Measurements from ENCODE around the gene COL11A2. TPM values are rescaled to one million over a fixed set of nuclear protein-coding genes. Genes with fewer than 3 reads are reported as not detected.

The COL11A2 gene
- total and polyA plus RNA-seq, 2 of the 13 experiments (the other 11 are each of a cell fraction or from before 2014, with no cell fraction given) = 0.55 TPM

DNA sequence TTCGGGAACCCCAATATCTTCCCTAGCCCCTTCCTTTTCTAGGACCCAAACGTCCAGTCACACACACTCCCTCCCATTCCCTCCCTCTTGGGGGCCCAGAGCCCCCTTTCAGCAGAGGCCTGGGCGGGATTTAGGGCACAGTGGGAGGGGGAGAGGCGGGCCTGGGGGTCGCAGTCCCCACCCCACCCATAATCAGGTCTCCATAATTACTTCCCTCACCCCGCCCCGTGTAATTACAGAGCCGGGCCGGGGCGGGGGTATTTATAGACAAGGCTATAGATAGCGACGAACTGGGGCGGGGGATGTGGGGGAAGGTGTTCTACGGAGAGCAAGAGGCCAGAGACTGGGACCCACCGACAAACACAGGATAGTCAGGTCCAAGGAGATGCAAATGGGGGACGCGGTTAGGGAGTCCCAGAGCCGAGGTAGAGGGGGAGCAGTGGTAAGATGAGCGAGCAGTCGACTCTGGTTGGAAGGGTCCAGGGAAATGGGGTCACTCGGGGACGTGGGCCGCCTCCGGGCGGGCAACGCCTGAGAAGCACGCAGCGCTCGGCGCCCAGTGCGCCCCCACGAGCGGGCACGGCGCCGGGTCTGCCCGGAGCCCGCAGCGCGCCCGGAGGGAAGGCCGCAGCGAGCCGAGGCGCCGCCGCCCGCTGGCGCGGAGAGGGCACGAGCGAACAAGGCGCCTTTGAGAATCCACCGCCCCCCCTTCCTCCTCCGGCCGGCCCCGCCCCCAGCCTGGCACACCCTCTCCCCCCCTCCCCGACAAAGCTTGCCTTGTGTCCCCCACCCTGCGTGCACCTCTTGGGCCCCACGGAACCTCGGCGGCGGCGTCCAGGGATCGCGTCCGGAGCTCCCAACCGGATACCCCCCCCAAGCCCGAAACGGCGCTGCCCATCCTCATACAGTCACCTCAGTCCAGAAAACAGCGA, 670 bp upstream of the COL11A2 start:
- Histone ChIP-seq H3K9ac (ENCODE audit: insufficient read depth, low read depth, low read length) (no peak overlapping the region), H3K4me3 (replicated peaks in 1 of 3; ENCODE audit: insufficient read depth in 1 of 3, low read depth in 2 of 3, low read length in 3 of 3) (no peak overlapping the region), H3K27ac (ENCODE audit: extremely low read length, insufficient read depth, low read length) (no peak overlapping the region), H4K20me1 (ENCODE audit: insufficient read depth, low read length) (peaks cover 11% of the 10 kb centered on the region), H3K36me3 (replicated peaks in 1 of 2; ENCODE audit: control insufficient read depth in 1 of 2, insufficient read depth in 2 of 2, low read length in 2 of 2) (peaks cover 19 to 34% of the 10 kb centered on the region in 2 experiments), H2AFZ (ENCODE audit: low read length) (no peak overlapping the region), H3K4me2 (ENCODE audit: low read depth, low read length) (no peak overlapping the region), H3K79me2 (ENCODE audit: insufficient read depth, low read length) (no peaks in the 10 kb centered on the region), H3K4me1 (ENCODE audit: insufficient read depth, low read length) (peaks cover 45% of the 10 kb centered on the region), H3K27me3 (ENCODE audit: control insufficient read depth in 1 of 2, insufficient read depth in 2 of 2, low read length in 2 of 2) (peaks cover 0 to 15% of the 10 kb centered on the region in 2 experiments; a peak in 1 of 5 replicates), H3K9me3 (ENCODE audit: low read length) (no peaks in the 10 kb centered on the region)
- WGBS (ENCODE audit: low lambda C conversion rate) = 92% methylated on average over 70 of the region's 72 CpGs
- ATAC-seq = no peak
- BruUV-seq (replicated peaks) = no TSS peak
- DNase-seq (ENCODE audit: low spot score) = no peak
- ChIA-PET CTCF (ENCODE audit: low intra/inter-chr PET ratio, low total read pairs) (no interaction called here), POLR2A (interaction anchor here (1.6 kb wide), 1 partner anchor 16 kb away, joined by 5 read pairs; the partner anchor contains the start of gene RING1)
- no peak for FAIRE-seq
- in situ Hi-C loops (cut with HindIII; ENCODE audit: extremely low pct_ligation_motif_present, low pct_unique_long_range_greater_than_20kb) = no loop called here
- TF ChIP-seq ZNF564 (CRISPR knock-in tag; IDR thresholded peaks at IDR 0.05) (no peak), RBFOX2 (IDR thresholded peaks at IDR 0.05; ENCODE audit: low read depth, low read length) (peak; percentile 67), JDP2 (CRISPR knock-in tag; IDR thresholded peaks at IDR 0.05; ENCODE audit: borderline replicate concordance) (no peak), AGO2 (optimal IDR thresholded peaks at IDR 0.05; ENCODE audit: low read depth, low read length) (peak; percentile 76)
- intact Hi-C loops (cut with micrococcal nuclease; ENCODE audit: unreplicated experiment) = no loop called here

DNA sequence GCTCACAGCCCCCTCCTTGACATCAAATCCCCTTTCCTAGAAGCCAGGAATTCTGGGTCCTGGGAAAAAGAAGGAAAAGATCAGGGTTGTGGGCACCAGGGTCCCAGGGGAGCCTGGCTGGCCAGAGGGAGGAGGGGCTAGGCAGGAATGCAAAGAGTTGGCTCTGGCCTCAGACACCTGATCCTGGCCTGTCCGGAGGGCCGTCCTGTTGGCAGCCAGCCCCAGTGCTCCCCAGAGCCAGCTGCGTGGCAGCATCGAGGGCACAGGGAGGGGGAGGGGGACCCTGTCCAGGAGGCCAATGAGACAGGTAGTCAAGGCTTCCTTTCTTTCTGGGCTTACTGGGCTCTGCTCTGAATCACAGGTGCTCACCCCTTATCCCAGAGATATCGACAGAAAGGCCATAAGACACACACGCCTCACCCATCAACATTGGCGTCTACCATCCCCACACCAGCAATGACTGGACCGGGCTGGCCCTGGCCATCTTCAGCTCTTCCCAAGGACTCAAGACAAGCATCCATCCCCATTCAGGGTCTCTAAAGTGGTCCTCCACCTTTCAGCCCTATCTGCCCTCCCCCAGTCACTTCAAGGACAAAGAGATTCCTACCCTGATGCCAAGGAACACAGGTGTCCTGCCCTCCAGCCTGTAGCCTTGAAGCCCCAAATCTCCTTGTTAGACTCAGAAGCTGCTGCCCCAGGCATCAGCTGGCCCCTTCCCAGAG, 723 bp downstream of the COL11A2 start:
- POLR2A ChIA-PET = interaction anchor here (0.8 to 1.6 kb wide), 2 partner anchors 8 to 17 kb away, joined by 4 to 5 read pairs; partner anchors contain the start of gene RING1
- TF ChIP-seq ZNF879 (CRISPR knock-in tag; IDR thresholded peaks at IDR 0.05) (no peak), AGO1 (IDR thresholded peaks at IDR 0.05; ENCODE audit: low read depth, low read length, poor library complexity, severe bottlenecking) (peak; percentile 13), HMGA1 (CRISPR knock-in tag; conservative IDR thresholded peaks at IDR 0.05) (no peak), HDAC1 (CRISPR knock-in tag; IDR thresholded peaks at IDR 0.05) (0 out of 2 replicates have a peak, but pooled peaks have one; percentile 22), ZNF556 (CRISPR knock-in tag; IDR thresholded peaks at IDR 0.05; ENCODE audit: borderline replicate concordance) (no peak), PHF21A (CRISPR knock-in tag; IDR thresholded peaks at IDR 0.05) (no peak), ZMYM4 (CRISPR knock-in tag; IDR thresholded peaks at IDR 0.05) (0 out of 2 replicates have a peak, but pooled peaks have one; percentile 7)
- TF ChIP-seq, protein P1, sequence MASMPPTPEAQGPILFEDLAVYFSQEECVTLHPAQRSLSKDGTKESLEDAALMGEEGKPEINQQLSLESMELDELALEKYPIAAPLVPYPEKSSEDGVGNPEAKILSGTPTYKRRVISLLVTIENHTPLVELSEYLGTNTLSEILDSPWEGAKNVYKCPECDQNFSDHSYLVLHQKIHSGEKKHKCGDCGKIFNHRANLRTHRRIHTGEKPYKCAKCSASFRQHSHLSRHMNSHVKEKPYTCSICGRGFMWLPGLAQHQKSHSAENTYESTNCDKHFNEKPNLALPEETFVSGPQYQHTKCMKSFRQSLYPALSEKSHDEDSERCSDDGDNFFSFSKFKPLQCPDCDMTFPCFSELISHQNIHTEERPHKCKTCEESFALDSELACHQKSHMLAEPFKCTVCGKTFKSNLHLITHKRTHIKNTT (CRISPR knock-in tag; IDR thresholded peaks at IDR 0.05) = no peak
- TF ChIP-seq, protein P2, sequence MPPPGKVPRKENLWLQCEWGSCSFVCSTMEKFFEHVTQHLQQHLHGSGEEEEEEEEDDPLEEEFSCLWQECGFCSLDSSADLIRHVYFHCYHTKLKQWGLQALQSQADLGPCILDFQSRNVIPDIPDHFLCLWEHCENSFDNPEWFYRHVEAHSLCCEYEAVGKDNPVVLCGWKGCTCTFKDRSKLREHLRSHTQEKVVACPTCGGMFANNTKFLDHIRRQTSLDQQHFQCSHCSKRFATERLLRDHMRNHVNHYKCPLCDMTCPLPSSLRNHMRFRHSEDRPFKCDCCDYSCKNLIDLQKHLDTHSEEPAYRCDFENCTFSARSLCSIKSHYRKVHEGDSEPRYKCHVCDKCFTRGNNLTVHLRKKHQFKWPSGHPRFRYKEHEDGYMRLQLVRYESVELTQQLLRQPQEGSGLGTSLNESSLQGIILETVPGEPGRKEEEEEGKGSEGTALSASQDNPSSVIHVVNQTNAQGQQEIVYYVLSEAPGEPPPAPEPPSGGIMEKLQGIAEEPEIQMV (CRISPR knock-in tag; IDR thresholded peaks at IDR 0.05; ENCODE audit: low read depth) = no peak

More for the DNA sequence above, 723 bp downstream of the COL11A2 start:
- DNase-seq (ENCODE audit: low spot score) = no peak
- no peaks in the 10 kb centered on the region; the same call in 1 of the 2 replicates for H4K20me1 ChIP-seq (ENCODE audit: insufficient read depth, low read length)
- H3K4me3 ChIP-seq (replicated peaks in 1 of 3; ENCODE audit: insufficient read depth in 1 of 3, low read depth in 2 of 3, low read length in 3 of 3) = no peak overlapping the region
- ATAC-seq = peak; percentile 64
- no peak overlapping the region for H3K9ac ChIP-seq (ENCODE audit: insufficient read depth, low read depth, low read length)
- no peaks in the 10 kb centered on the region for H3K79me2 ChIP-seq (ENCODE audit: insufficient read depth, low read length)
- H3K9me3 ChIP-seq (ENCODE audit: low read length) = no peaks in the 10 kb centered on the region
- BruUV-seq (replicated peaks) = no TSS peak
- no peak overlapping the region for H2AFZ ChIP-seq (ENCODE audit: low read length)
- WGBS (ENCODE audit: low lambda C conversion rate) = 28% methylated on average over 8 of the region's 8 CpGs
- CTCF ChIA-PET (ENCODE audit: low intra/inter-chr PET ratio, low total read pairs) = no interaction called here
- H3K4me1 ChIP-seq (ENCODE audit: insufficient read depth, low read length) = peaks cover 32% of the 10 kb centered on the region
- H3K4me2 ChIP-seq (ENCODE audit: low read depth, low read length) = peak overlapping the region; percentile 66
- H3K36me3 ChIP-seq (replicated peaks in 1 of 2; ENCODE audit: control insufficient read depth in 1 of 2, insufficient read depth in 2 of 2, low read length in 2 of 2) = peaks cover 19 to 26% of the 10 kb centered on the region in 2 experiments
- FAIRE-seq = no peak
- in situ Hi-C loops (cut with HindIII; ENCODE audit: extremely low pct_ligation_motif_present, low pct_unique_long_range_greater_than_20kb) = no loop called here
- intact Hi-C loops (cut with micrococcal nuclease; ENCODE audit: unreplicated experiment) = no loop called here
- H3K27ac ChIP-seq (ENCODE audit: extremely low read length, insufficient read depth, low read length) = no peak overlapping the region
- H3K27me3 ChIP-seq (ENCODE audit: control insufficient read depth in 1 of 2, insufficient read depth in 2 of 2, low read length in 2 of 2) = peaks cover 0 to 15% of the 10 kb centered on the region in 2 experiments; a peak in 1 of 5 replicates
